SK-N-SH treated with all-trans-retinoic acid at 6 μM for 48 hours (cell line): ENCODE data around the gene ERC1.

Experiments used
- ATAC-seq: fragments of 200-7000 bp; cut with Tn5 transposase; 3 replicates; pipeline ENCODE4 v1.9.1; 2020; ENCODE audit warnings: mild to moderate bottlenecking, moderate library complexity
- ARNTL ChIP-seq: fragments of 450-650 bp; formaldehyde crosslinking; IDR thresholded peaks from 2 replicates; pipeline ENCODE4 v1.5.0; 2020; ENCODE audit warnings: low read depth, mild to moderate bottlenecking, moderate library complexity, borderline replicate concordance
- BACH2 ChIP-seq: fragments of 250-450 bp; sonication (Bioruptor Pico); IDR thresholded peaks from 2 replicates; pipeline ENCODE4 v1.9.0; 2021; ENCODE audit warnings: mild to moderate bottlenecking, borderline replicate concordance
- CSDC2 ChIP-seq: fragments of 250-450 bp; sonication (Bioruptor Pico); IDR thresholded peaks from 2 replicates; pipeline ENCODE4 v1.5.0; 2020; ENCODE audit warnings: mild to moderate bottlenecking, moderate library complexity
- ESRRG ChIP-seq: fragments of 250-450 bp; sonication (Bioruptor Pico); IDR thresholded peaks from 2 replicates; pipeline ENCODE4 v1.6.1; 2021; ENCODE audit warnings: mild to moderate bottlenecking
- GLIS3 ChIP-seq: fragments of 250-450 bp; sonication (Bioruptor Pico); IDR thresholded peaks from 2 replicates; pipeline ENCODE4 v1.5.0; 2020; ENCODE audit warnings: mild to moderate bottlenecking, moderate library complexity
- ISL1 ChIP-seq: fragments of 250-450 bp; sonication (Bioruptor Pico); IDR thresholded peaks from 2 replicates; pipeline ENCODE4 v2.1.2; 2022; ENCODE audit warnings: mild to moderate bottlenecking, moderate library complexity
- OSR1 ChIP-seq: fragments of 250-450 bp; sonication (Bioruptor Pico); IDR thresholded peaks from 2 replicates; pipeline ENCODE4 v1.8.0; 2022; ENCODE audit warnings: moderate library complexity, mild to moderate bottlenecking, inconsistent platforms
- PPARA ChIP-seq: fragments of 250-450 bp; sonication (Bioruptor Pico); IDR thresholded peaks from 2 replicates; pipeline ENCODE4 v1.5.0; 2020; ENCODE audit warnings: mild to moderate bottlenecking, borderline replicate concordance
- RARB ChIP-seq: fragments of 250-450 bp; sonication (Bioruptor Pico); IDR thresholded peaks from 2 replicates; pipeline ENCODE4 v1.8.0; 2021; ENCODE audit warnings: mild to moderate bottlenecking, moderate library complexity
- SNAI2 ChIP-seq: fragments of 250-450 bp; sonication (Bioruptor Pico); IDR thresholded peaks from 2 replicates; pipeline ENCODE4 v1.5.0; 2020; ENCODE audit warnings: mild to moderate bottlenecking, moderate library complexity
- TCF4 ChIP-seq: fragments of 250-450 bp; sonication (Bioruptor Pico); IDR thresholded peaks from 2 replicates; pipeline ENCODE4 v1.8.0; 2021; ENCODE audit warnings: mild to moderate bottlenecking, moderate library complexity, borderline replicate concordance
- TOX ChIP-seq: fragments of 250-450 bp; sonication (Bioruptor Pico); IDR thresholded peaks from 2 replicates; pipeline ENCODE4 v1.8.0; 2021; ENCODE audit warnings: mild to moderate bottlenecking, moderate library complexity, borderline replicate concordance
- ZC3H10 ChIP-seq: fragments of 250-450 bp; sonication (Bioruptor Pico); IDR thresholded peaks from 2 replicates; pipeline ENCODE4 v1.5.1; 2021; ENCODE audit warnings: mild to moderate bottlenecking, moderate library complexity
- ZFP3 ChIP-seq: fragments of 250-450 bp; sonication (Bioruptor Pico); IDR thresholded peaks from 2 replicates; pipeline ENCODE4 v1.5.0; 2020; ENCODE audit warnings: mild to moderate bottlenecking, moderate library complexity
- ZFP30 ChIP-seq: fragments of 450-650 bp; formaldehyde crosslinking; IDR thresholded peaks from 2 replicates; pipeline ENCODE4 v1.5.0; 2022; ENCODE audit warnings: mild to moderate bottlenecking, moderate library complexity
- ZNF565 ChIP-seq: fragments of 450-650 bp; formaldehyde crosslinking; conservative IDR thresholded peaks from 2 replicates; pipeline ENCODE4 v1.5.0; 2020; ENCODE audit warnings: low read depth, mild to moderate bottlenecking, moderate library complexity
- ZNF70 ChIP-seq: fragments of 450-650 bp; formaldehyde crosslinking; IDR thresholded peaks from 2 replicates; pipeline ENCODE4 v1.5.0; 2020; ENCODE audit warnings: mild to moderate bottlenecking, moderate library complexity
- ZNF8 ChIP-seq: fragments of 450-650 bp; formaldehyde crosslinking; IDR thresholded peaks from 2 replicates; pipeline ENCODE4 v1.5.0; 2020; ENCODE audit warnings: mild to moderate bottlenecking, moderate library complexity
- TF ChIP-seq, protein P1 (sequence below): fragments of 250-450 bp; sonication (Bioruptor Pico); IDR thresholded peaks from 2 replicates; pipeline ENCODE4 v1.5.1; 2020; ENCODE audit warnings: low read depth, mild to moderate bottlenecking, moderate library complexity
- TF ChIP-seq, protein P2 (sequence below): fragments of 250-450 bp; sonication (Bioruptor Pico); IDR thresholded peaks from 2 replicates; pipeline ENCODE4 v1.8.0; 2020; ENCODE audit warnings: mild to moderate bottlenecking, moderate library complexity, borderline replicate concordance
- TF ChIP-seq, protein P3 (sequence below): fragments of 250-450 bp; sonication (Bioruptor Pico); IDR thresholded peaks from 2 replicates; pipeline ENCODE4 v1.8.0; 2021; ENCODE audit warnings: low read depth, mild to moderate bottlenecking, moderate library complexity, borderline replicate concordance
- TF ChIP-seq, protein P4 (sequence below): fragments of 250-450 bp; sonication (Bioruptor Pico); IDR thresholded peaks from 2 replicates; pipeline ENCODE4 v1.5.1; 2021; ENCODE audit warnings: mild to moderate bottlenecking, moderate library complexity
- TF ChIP-seq, protein P5 (sequence below): fragments of 250-450 bp; sonication (Bioruptor Pico); IDR thresholded peaks from 2 replicates; pipeline ENCODE4 v1.5.0; 2020; ENCODE audit warnings: mild to moderate bottlenecking, moderate library complexity

ERC1 gene

DNA sequence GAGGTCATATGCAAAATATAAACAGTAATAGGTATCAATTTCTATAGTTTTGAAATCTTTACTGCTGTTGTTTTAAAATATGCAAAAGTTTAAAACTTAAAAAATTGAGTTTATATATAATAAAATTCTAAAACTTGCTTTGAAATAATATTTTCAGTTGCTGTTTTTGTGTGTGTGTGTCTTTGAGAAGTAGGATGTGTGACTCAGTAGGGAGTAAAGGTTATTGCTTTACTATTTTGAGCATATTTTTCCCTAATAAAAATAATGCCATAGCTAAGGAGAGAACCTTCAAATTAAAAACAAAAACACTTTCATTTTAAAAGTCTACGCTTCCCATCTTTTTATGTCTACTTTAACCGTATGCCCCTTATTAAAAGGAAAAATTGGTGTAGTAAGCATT, 365.3 kb downstream of the ERC1 start:
- TF ChIP-seq PPARA (CRISPR knock-in tag) (no peak), ZC3H10 (CRISPR knock-in tag) (no peak), ZNF70 (CRISPR knock-in tag) (no peak), RARB (CRISPR knock-in tag) (no peak), TCF4 (CRISPR knock-in tag) (no peak), TOX (CRISPR knock-in tag) (no peak), CSDC2 (CRISPR knock-in tag) (no peak), ZNF565 (CRISPR knock-in tag) (no peak), ZFP3 (no peak), SNAI2 (CRISPR knock-in tag) (no peak)
- TF ChIP-seq, protein P1, sequence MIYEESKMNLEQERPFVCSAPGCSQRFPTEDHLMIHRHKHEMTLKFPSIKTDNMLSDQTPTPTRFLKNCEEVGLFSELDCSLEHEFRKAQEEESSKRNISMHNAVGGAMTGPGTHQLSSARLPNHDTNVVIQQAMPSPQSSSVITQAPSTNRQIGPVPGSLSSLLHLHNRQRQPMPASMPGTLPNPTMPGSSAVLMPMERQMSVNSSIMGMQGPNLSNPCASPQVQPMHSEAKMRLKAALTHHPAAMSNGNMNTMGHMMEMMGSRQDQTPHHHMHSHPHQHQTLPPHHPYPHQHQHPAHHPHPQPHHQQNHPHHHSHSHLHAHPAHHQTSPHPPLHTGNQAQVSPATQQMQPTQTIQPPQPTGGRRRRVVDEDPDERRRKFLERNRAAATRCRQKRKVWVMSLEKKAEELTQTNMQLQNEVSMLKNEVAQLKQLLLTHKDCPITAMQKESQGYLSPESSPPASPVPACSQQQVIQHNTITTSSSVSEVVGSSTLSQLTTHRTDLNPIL (CRISPR knock-in tag), result no peak
- TF ChIP-seq, protein P2, sequence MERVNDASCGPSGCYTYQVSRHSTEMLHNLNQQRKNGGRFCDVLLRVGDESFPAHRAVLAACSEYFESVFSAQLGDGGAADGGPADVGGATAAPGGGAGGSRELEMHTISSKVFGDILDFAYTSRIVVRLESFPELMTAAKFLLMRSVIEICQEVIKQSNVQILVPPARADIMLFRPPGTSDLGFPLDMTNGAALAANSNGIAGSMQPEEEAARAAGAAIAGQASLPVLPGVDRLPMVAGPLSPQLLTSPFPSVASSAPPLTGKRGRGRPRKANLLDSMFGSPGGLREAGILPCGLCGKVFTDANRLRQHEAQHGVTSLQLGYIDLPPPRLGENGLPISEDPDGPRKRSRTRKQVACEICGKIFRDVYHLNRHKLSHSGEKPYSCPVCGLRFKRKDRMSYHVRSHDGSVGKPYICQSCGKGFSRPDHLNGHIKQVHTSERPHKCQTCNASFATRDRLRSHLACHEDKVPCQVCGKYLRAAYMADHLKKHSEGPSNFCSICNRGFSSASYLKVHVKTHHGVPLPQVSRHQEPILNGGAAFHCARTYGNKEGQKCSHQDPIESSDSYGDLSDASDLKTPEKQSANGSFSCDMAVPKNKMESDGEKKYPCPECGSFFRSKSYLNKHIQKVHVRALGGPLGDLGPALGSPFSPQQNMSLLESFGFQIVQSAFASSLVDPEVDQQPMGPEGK (CRISPR knock-in tag), result no peak
- TF ChIP-seq, protein P3, sequence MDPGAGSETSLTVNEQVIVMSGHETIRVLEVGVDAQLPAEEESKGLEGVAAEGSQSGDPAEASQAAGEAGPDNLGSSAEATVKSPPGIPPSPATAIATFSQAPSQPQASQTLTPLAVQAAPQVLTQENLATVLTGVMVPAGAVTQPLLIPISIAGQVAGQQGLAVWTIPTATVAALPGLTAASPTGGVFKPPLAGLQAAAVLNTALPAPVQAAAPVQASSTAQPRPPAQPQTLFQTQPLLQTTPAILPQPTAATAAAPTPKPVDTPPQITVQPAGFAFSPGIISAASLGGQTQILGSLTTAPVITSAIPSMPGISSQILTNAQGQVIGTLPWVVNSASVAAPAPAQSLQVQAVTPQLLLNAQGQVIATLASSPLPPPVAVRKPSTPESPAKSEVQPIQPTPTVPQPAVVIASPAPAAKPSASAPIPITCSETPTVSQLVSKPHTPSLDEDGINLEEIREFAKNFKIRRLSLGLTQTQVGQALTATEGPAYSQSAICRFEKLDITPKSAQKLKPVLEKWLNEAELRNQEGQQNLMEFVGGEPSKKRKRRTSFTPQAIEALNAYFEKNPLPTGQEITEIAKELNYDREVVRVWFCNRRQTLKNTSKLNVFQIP (CRISPR knock-in tag), result no peak

DNA sequence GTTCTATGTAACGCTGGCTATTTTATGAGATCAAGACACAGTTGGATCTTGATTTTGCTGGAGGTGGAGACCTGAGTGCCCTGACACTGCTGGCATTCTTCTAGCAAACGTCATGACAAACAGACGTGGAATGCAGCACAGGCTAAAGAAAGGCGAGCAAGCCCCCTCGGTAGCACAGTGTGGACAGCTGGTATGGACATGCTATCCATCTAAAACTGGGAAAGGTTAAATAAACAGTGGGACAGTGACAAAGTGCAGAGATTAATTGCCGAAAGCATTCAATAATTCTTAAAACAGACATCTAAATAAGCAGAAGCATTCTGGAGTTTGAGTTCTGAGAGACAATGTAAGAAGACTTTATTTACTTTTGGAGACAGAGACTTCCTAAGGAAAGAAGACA, 366.1 kb downstream of the ERC1 start:
- TF ChIP-seq TCF4 (CRISPR knock-in tag), result no peak
- TF ChIP-seq ZFP30, result no peak
- TF ChIP-seq OSR1 (CRISPR knock-in tag), result no peak
- TF ChIP-seq BACH2, result no peak
- TF ChIP-seq RARB (CRISPR knock-in tag), result no peak
- TF ChIP-seq, protein P3 (CRISPR knock-in tag), result no peak
- 0 out of 2 replicates have a peak, but pooled peaks have one; percentile 24 for TF ChIP-seq SNAI2 (CRISPR knock-in tag)
- no peak for TF ChIP-seq ZC3H10 (CRISPR knock-in tag)
- no peak for TF ChIP-seq ZNF70 (CRISPR knock-in tag)
- peak; percentile 62; the same call in 1 of the 2 replicates for TF ChIP-seq TOX (CRISPR knock-in tag)
- TF ChIP-seq ESRRG (CRISPR knock-in tag), result peak; percentile 64; the same call in 1 of the 2 replicates
- TF ChIP-seq, protein P1 (CRISPR knock-in tag), result no peak
- TF ChIP-seq, protein P4, sequence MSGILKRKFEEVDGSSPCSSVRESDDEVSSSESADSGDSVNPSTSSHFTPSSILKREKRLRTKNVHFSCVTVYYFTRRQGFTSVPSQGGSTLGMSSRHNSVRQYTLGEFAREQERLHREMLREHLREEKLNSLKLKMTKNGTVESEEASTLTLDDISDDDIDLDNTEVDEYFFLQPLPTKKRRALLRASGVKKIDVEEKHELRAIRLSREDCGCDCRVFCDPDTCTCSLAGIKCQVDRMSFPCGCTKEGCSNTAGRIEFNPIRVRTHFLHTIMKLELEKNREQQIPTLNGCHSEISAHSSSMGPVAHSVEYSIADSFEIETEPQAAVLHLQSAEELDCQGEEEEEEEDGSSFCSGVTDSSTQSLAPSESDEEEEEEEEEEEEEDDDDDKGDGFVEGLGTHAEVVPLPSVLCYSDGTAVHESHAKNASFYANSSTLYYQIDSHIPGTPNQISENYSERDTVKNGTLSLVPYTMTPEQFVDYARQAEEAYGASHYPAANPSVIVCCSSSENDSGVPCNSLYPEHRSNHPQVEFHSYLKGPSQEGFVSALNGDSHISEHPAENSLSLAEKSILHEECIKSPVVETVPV (CRISPR knock-in tag), result no peak
- no peak for TF ChIP-seq ZFP3
- no peak for TF ChIP-seq ARNTL (CRISPR knock-in tag)
- no peak for TF ChIP-seq ZNF8
- no peak for TF ChIP-seq CSDC2 (CRISPR knock-in tag)
- TF ChIP-seq, protein P5, sequence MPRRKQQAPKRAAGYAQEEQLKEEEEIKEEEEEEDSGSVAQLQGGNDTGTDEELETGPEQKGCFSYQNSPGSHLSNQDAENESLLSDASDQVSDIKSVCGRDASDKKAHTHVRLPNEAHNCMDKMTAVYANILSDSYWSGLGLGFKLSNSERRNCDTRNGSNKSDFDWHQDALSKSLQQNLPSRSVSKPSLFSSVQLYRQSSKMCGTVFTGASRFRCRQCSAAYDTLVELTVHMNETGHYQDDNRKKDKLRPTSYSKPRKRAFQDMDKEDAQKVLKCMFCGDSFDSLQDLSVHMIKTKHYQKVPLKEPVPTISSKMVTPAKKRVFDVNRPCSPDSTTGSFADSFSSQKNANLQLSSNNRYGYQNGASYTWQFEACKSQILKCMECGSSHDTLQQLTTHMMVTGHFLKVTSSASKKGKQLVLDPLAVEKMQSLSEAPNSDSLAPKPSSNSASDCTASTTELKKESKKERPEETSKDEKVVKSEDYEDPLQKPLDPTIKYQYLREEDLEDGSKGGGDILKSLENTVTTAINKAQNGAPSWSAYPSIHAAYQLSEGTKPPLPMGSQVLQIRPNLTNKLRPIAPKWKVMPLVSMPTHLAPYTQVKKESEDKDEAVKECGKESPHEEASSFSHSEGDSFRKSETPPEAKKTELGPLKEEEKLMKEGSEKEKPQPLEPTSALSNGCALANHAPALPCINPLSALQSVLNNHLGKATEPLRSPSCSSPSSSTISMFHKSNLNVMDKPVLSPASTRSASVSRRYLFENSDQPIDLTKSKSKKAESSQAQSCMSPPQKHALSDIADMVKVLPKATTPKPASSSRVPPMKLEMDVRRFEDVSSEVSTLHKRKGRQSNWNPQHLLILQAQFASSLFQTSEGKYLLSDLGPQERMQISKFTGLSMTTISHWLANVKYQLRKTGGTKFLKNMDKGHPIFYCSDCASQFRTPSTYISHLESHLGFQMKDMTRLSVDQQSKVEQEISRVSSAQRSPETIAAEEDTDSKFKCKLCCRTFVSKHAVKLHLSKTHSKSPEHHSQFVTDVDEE (CRISPR knock-in tag), result no peak
- TF ChIP-seq ISL1 (CRISPR knock-in tag), result peak; percentile 91
- TF ChIP-seq, protein P2 (CRISPR knock-in tag), result 0 out of 2 replicates have a peak, but pooled peaks have one; percentile 34
- no peak for TF ChIP-seq GLIS3
- TF ChIP-seq PPARA (CRISPR knock-in tag), result no peak
- no peak for TF ChIP-seq ZNF565 (CRISPR knock-in tag)
- ATAC-seq, result peak; percentile 96

More for the DNA sequence above, 365.3 kb downstream of the ERC1 start:
- no peak for ATAC-seq
